Hepatocyte (in vitro differentiated cells): ENCODE data around the gene PABPC1L.

Experiments used
- EZH2phosphoT487 ChIP-seq: fragments of 200-600 bp; sonication (generic); IDR thresholded peaks from one replicate; pipeline ENCODE4 v1.6.1; 2018; ENCODE audit warnings: antibody characterized with exemption, mild to moderate bottlenecking, low read depth, moderate library complexity; ENCODE audit not compliant: unreplicated experiment, severe bottlenecking
- TF ChIP-seq, protein P1 (sequence below): fragments of 200-600 bp; sonication (generic); IDR thresholded peaks from 2 replicates; pipeline ENCODE4 v1.5.1; 2016; ENCODE audit warnings: antibody characterized with exemption, mild to moderate bottlenecking; ENCODE audit not compliant: poor library complexity

DNA sequence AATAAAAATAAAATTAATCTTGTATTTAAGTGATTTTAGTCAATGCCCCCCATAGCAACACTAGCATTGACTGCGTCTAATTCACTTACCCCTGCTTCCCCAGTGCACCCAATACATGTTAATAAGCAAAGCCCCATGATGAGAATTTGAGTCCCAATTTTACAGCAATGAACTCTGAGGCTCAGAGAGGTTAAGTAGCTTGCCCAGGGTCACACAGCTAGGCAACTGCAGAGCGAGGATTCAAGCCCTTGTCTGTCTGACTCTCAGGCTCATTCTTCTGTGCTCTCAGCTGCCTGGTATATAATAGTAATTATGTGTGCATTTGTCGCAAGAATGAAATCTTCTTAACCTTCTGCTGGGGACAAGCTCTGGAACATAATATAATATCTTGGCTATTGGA lies 8.5 kb downstream of the PABPC1L start:
- TF ChIP-seq, protein P1, sequence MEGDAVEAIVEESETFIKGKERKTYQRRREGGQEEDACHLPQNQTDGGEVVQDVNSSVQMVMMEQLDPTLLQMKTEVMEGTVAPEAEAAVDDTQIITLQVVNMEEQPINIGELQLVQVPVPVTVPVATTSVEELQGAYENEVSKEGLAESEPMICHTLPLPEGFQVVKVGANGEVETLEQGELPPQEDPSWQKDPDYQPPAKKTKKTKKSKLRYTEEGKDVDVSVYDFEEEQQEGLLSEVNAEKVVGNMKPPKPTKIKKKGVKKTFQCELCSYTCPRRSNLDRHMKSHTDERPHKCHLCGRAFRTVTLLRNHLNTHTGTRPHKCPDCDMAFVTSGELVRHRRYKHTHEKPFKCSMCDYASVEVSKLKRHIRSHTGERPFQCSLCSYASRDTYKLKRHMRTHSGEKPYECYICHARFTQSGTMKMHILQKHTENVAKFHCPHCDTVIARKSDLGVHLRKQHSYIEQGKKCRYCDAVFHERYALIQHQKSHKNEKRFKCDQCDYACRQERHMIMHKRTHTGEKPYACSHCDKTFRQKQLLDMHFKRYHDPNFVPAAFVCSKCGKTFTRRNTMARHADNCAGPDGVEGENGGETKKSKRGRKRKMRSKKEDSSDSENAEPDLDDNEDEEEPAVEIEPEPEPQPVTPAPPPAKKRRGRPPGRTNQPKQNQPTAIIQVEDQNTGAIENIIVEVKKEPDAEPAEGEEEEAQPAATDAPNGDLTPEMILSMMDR, result no peak
- no peak for TF ChIP-seq EZH2phosphoT487
